HG03521 (cell line): ENCODE data around the gene ZNF366.

Experiments used
- ATAC-seq: cut with Tn5 transposase; IDR thresholded peaks from one replicate; pipeline ENCODE4 v1.9.1; 2021; ENCODE audit warnings: mild to moderate bottlenecking, moderate library complexity; ENCODE audit not compliant: unreplicated experiment

Gene ZNF366

GRCh38 chr5:72441862-72442540 is 65.2 kb downstream of the ZNF366 start:
- ATAC-seq: no peak

- no peak for ATAC-seq
Observed at GRCh38 chr5:72441094-72441723, 66.0 kb downstream of the ZNF366 start.

DNA sequence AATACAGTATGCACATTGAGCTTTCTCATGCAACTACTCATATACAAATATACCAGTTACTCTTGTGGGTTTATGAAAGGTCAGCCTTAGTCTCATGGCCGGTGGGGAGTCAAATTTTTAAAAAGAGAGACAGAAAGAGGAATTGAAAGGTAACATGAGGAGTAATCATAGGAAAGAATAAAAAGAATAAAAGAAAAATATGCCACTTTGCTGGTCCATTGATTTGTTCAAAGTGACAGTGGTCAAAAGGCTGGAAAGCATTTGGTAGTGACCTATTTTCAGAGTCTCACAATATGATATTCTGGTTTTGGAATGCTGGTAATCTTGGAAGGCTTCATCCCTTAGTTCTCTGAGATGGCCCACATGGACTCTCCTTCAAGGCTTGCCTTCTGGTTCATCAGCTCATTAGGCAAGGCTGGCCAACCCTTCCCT is 67.0 kb downstream of the ZNF366 start:
- no peak for ATAC-seq

- no peak for ATAC-seq
Observed at GRCh38 chr5:72439192-72439591, 68.0 kb downstream of the ZNF366 start.

- ATAC-seq: no peak
Observed at GRCh38 chr5:72438141-72438540, 69.1 kb downstream of the ZNF366 start.

- no peak for ATAC-seq
Observed at GRCh38 chr5:72436796-72437471, 70.3 kb downstream of the ZNF366 start.

DNA sequence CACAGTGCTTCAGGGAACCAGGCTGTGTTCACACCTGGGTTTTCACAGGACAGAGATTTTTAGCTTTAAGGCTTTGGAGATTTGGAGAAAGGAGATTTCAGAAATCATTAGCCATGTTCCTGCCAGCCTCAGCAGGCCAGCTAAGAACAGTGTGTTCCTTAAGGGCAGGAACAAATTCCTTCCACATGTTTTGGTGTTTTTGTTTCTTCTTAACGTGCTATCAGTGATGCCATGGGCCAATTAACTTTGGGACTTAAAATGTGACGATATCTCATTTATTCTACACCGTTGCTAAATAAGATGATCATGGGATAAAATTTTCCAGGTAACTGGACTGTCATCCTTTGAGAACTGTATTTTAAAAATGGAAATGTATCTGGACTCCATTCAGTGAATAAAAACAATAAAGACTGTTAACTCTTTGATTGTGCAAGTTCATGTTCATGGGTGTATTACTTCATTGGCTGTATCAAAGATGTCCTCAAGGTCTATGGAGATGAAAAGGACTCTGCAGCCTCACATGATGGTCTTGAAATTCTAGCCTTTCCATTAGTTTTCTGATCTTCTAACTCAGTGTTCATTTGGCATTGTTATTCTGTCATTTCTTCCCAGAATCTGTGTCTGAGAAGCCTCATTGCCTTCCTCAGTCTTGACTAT is 72.3 kb downstream of the ZNF366 start:
- ATAC-seq: no peak

DNA sequence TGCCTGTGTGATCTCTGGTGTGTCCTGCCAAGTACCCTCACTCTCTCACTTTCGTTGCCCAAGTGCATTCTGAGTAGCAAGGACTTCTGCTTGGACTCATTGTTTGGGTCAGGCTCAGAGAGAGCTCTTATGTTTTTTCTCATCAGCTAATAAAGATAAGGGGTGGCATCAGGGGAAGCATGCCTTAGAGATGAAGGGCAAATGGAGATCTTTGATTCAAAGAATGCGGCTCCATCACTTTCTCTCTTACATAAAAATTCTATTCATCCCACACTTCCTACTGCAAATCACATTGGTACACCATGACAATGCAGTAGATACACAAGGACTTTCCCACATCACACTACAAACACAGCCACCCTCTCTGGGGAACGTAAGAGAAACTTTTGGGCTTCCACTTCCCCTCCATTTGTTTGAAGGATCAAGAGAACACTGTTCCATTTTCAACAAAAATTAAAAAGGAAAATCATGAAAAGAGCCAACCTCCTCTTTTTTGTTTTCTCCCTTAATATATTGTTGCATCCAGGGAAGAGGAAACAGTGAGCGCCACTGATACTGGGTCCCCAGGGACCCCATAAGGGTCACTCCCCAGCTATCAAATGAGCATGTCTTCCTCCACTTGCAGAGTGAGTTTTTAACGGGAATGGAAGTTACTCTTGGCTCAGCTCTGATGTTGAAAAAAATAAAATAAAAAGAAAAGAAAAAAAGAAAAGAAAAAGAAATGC is 73.0 kb downstream of the ZNF366 start:
- ATAC-seq: no peak

DNA sequence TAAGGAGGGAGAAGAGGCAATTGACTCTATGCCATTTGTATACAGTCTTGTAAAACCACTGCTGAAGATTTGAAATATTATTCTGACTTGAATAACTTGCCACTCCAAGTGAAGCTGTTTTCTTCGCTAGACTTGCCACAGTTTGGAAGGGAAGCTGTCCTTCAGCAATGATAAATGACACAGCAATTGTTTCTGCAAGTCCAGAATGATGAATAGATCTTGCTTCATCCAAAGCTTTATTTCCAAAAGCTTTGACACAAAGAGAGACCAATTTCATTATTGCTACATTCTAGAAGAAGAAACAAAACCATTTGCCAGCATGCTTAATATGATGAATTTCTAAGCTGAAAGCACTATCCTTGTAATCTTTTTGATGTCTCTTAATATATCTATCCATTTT is 73.7 kb downstream of the ZNF366 start:
- ATAC-seq: no peak

GRCh38 chr5:72428669-72429068 is 78.5 kb downstream of the ZNF366 start:
- no peak for ATAC-seq

GRCh38 chr5:72427488-72428437 is 79.4 kb downstream of the ZNF366 start:
- no peak for ATAC-seq

GRCh38 chr5:72427016-72427415 is 80.2 kb downstream of the ZNF366 start:
- no peak for ATAC-seq

- ATAC-seq: no peak
Observed at GRCh38 chr5:72426019-72426418, 81.2 kb downstream of the ZNF366 start.

DNA sequence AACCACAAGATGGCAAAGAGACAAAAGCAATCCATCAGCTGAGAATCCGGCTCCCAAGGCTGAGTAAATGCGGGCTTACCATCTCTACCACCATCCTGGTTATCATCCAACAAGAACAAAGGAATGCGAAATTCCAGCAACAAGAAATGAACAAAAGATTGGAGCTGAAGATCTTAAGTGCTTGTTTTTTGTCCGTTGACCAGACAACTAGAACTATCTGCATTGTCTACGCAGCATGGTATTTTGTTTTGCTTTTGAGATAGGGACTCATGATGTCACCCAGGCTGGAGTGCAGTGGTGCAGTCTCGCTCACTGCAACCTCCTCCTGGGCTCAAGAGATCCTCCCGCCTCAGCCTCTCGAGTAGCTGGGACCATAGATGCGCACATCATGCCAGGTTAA is 88.9 kb downstream of the ZNF366 start:
- ATAC-seq: no peak

- no peak for ATAC-seq
Observed at GRCh38 chr5:72417333-72418062, 89.7 kb downstream of the ZNF366 start.

- ATAC-seq: no peak
Observed at GRCh38 chr5:72415616-72416325, 91.4 kb downstream of the ZNF366 start.

DNA sequence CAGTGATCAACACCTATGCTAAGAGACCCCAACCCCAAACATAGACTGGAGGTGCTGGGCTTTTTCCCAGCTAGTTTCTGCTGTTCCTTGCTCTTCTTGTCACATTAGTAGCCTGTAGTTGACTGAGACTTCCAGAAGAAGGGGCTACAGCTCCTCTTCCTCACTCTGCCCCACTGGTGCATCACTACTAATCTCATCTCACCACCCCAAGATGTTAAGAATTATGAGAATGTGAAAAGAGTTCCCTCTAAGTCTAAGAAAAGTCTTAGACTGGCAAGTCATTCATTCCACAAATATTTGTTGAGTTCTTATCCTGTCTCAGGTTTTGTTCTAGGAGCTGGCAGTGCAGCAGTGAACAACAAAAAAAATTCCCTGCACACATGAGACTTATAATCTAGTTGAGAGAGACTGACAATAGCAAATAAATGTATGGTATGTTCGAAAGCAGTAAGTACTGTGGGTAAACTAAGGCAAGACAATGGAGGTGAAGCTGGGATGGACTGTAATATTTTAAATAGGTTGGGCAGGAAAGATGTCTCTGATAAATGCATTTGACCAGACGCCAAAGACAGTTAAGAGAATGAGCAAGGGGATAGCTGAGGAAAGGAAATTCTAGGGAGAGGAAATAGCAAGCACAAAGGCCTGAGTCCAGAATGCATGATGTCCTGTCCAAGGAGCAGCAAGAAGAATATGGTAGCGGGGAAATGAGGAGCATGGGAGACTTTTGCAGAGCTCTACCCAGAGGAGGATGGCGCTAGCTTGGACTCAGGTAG is 94.7 kb downstream of the ZNF366 start:
- ATAC-seq: no peak
